ENCODE results near the gene LRRC51. TPM values are rescaled to one million over a fixed set of nuclear protein-coding genes. Genes with fewer than 3 reads are reported as not detected.

Gene LRRC51
- total and polyA plus RNA-seq, 2 of the 4 experiments (the other 2 are of a cell fraction) = 5.3 to 5.6 TPM

DNA sequence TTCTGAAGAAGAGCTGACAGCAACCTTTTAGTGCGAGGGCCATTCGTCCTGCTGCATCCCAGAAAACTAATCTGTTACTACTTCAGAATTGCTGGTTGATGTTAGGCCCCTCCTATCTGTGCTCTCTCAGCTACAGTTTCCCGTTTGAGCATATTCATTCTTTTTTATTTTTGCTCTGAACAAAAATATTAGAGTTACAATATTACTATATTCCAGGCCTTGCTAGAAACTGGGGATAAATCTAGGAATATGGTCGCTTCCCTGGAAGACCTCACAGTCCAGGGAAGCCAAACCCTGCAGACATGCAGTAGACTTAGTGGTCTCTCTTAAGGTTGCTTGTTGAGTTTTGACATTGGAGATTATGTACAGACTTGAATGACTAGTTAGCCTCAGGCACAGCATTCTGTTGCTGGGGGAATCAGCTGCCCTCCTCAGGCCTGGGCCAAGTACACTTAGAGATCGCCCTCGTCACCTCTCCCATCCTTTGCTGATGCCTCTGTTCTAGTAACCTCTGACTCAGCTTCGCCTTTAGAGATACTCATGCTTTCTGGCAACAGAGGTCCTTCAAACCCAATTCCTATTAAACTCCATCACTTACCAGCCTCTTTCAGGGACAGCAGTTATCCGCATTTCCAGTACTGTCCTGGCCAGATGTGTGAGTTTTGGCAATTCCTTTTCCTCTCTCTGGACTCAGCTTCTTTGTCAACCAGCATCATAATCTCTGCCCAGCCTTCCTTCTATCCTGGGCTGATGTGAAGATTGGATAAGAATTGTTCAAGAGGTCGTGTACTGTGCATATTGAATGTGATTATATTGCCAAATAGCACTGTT, 32.5 kb downstream of the LRRC51 start:
- Histone ChIP-seq H2BK20ac (ENCODE audit: low read depth, low read length) (peak overlapping the region; percentile 88), H3K27ac (ENCODE audit: insufficient read depth, low read length) (peak overlapping the region; percentile 87), H3K23ac (ENCODE audit: low read depth, low read length) (peak overlapping the region; percentile 99), H2AK9ac (replicated peaks; ENCODE audit: low read depth, low read length, poor library complexity) (peak overlapping the region; percentile 99), H3K79me1 (ENCODE audit: low read depth in 1 of 2, low read length in 2 of 2) (peaks cover 0 to 20% of the 10 kb centered on the region in 2 experiments; a peak in 2 of 4 replicates), H3K56ac (ENCODE audit: extremely low read depth, insufficient read depth, low read length) (peak overlapping the region; percentile 88), H3K4me3 (ENCODE audit: insufficient read depth, low read depth, low read length) (peak overlapping the region; percentile 53), H2AFZ (replicated peaks; ENCODE audit: low read length, poor library complexity) (peak overlapping the region; percentile 96), H4K20me1 (ENCODE audit: insufficient read depth, low read length) (no peaks in the 10 kb centered on the region), H2BK5ac (ENCODE audit: low read depth, low read length, poor library complexity, severe bottlenecking) (peak overlapping the region; percentile 95), H3K36me3 (ENCODE audit: control insufficient read depth, insufficient read depth, low read length) (no peaks in the 10 kb centered on the region; the same call in 1 of the 2 replicates), H3K14ac (replicated peaks; ENCODE audit: low read depth, low read length) (peak overlapping the region; percentile 100), H2BK120ac (ENCODE audit: low read depth, low read length) (peak overlapping the region; percentile 88), H3K4me1 (ENCODE audit: control insufficient read depth, insufficient read depth, low read length) (peaks cover 6% of the 10 kb centered on the region; the same call in 1 of the 2 replicates), H4K91ac (ENCODE audit: insufficient read depth, low read depth, low read length) (peak overlapping the region; percentile 99), H3K4ac (ENCODE audit: low read depth, low read length) (peak overlapping the region; percentile 100), H3K9me1 (ENCODE audit: insufficient read depth, low read length) (peaks cover 10% of the 10 kb centered on the region), H3K9ac (ENCODE audit: low read depth, low read length) (peak overlapping the region; percentile 70), H2AK5ac (ENCODE audit: low read depth, low read length) (peak overlapping the region; percentile 98), H4K5ac (ENCODE audit: low read depth, low read length) (peak overlapping the region; percentile 98), H3K9me3 (ENCODE audit: control insufficient read depth, insufficient read depth, low read length) (no peaks in the 10 kb centered on the region), H2BK15ac (ENCODE audit: low read depth, low read length) (peak overlapping the region; percentile 48; the same call in 2 of the 3 replicates), H3K4me2 (ENCODE audit: low read depth, low read length) (peak overlapping the region; percentile 93), H3K27me3 (ENCODE audit: control insufficient read depth, insufficient read depth, low read length) (no peaks in the 10 kb centered on the region), H3K18ac (ENCODE audit: low read depth, low read length) (peak overlapping the region; percentile 80), H4K8ac (ENCODE audit: low read depth in 2 of 2, low read length in 2 of 2) (peak overlapping the region; percentile 95 to 99)
- in situ Hi-C loops (cut with MboI; ENCODE audit: low sequenced_read_pairs) = no loop called here
- DNase-seq = peak; percentile 52
- TF ChIP-seq FOS (IDR thresholded peaks at IDR 0.05; ENCODE audit: low read depth, low read length) = no peak
- CTCF ChIA-PET = interaction anchor here (0.7 to 1.8 kb wide), 2 partner anchors 31 to 88 kb away, joined by 3 to 6 read pairs; no protein-coding TSS in a partner anchor
- dilution Hi-C loops (cut with HindIII; ENCODE audit: low sequenced_read_pairs, unreplicated experiment) = no loop called here
- POLR2A ChIA-PET (ENCODE audit: unreplicated experiment) = interaction anchor here (1.0 kb wide), 1 partner anchor 11 kb away, joined by 4 read pairs; the partner anchor contains the start of gene LAMTOR1
- no TSS peak for BruUV-seq (replicated peaks)
- WGBS, 2 experiments (ENCODE audit: extremely low coverage in 2 of 2, insufficient read length in 1 of 2) = 72% methylated on average over 3 of the region's 9 CpGs; no CpG with 5 or more reads in 1 of the 2 experiments
- no peak for ATAC-seq (ENCODE audit: low read depth)
- intact Hi-C loops (cut with micrococcal nuclease) = no loop called here
